HG03439 (cell line): ENCODE data around the gene KCNH5.
"Not testable (repeated sequence)": the region's sequence is repeated elsewhere in the genome, so short reads cannot be mapped to it uniquely, and the experiment has no call there.

Source experiments
- ATAC-seq: cut with Tn5 transposase; IDR thresholded peaks from one replicate; pipeline ENCODE4 v1.9.1; 2021; ENCODE audit warnings: mild to moderate bottlenecking, moderate library complexity; ENCODE audit not compliant: unreplicated experiment

Gene KCNH5

DNA sequence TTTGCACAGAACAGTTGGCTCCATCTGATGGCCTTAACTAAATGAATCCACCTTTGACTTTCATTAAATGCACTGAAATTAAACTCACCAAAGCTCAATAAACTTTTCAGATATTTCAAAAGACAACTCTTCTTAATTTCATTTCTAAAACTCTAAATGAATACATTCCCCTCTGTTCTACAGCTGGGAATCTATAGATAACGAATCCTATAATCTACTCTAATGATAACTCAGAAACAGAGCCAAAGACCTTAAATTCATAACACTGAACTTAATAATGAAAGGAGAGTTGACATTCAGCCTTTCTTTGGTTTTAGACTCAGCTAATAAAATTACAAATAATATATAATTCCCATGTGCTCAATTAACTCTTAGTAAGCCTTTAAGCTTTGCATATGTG is 150.5 kb downstream of the KCNH5 start:
- no peak for ATAC-seq

DNA sequence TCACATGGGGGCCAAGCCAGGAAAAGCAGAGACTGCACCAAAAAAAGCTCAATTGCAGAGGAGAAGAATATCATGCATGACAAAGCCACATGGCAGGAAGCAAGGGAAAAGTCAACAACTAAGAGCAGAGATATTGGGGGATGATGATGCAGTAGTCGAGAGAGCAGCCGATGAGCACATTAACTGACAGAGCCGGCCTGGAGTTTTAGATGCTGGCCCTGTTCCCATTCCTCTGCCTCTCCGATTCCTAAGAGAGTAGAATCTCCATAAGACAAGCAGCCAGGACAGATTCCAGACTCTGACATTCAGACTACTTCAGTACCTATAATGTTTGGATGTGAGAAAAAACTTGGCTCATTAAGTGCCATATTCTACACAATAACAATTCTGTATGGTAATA is 155.9 kb downstream of the KCNH5 start:
- ATAC-seq, result no peak

DNA sequence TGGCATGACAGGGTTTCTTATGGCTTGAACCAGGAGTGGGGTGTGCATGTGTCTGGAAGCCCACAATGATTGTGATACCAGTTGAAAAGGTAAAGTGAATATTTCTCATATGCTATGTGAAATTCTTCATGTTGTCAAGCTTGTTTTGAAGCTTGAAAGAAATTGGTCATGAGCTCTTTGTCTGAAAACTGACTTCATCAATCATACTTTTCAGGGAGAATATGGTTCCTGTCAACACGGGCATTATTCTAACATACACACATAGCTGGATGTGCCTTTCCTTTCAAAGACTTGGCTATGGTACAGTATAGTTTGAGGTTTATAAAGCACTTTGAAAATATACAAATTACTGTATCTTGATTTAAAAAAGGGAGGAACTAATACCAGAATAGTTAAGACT is 158.8 kb downstream of the KCNH5 start:
- no peak for ATAC-seq

DNA sequence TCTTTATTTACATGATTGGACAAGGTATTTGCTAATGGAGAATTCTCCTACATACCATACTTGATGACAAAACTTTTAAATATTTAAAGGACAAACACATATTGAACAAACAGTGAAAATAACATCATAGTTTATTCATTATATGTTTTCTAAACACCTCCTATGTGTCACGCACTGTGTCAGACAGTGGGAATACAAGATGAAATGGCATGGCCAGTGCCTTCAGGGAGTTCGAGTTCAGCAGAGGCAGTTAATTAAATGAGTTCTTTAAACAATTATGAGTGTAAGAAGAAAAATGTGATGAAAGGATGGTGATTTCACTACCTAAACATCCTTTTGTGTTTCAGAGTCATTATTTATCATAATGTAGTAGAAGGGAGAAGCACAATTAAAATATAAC is 159.8 kb downstream of the KCNH5 start:
- no peak for ATAC-seq

DNA sequence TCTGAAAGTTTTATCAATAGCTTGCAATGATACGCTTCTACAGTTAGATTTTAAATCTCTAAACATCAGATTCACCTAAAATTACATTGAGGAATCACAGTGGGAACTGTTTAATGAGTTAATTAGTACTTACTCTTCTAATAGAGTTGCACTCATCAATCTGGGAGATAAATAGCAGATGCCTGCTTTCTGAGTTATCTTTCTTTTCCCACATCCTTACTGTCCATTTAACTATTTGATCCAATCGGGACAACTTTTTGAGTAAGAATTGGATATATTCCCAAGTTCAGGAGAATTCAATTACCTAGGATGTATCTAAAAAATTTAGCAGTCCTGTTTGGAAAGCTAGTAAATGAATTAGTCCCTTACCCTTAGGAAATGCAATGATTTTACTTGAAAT is 162.3 kb downstream of the KCNH5 start:
- ATAC-seq, result no peak

DNA sequence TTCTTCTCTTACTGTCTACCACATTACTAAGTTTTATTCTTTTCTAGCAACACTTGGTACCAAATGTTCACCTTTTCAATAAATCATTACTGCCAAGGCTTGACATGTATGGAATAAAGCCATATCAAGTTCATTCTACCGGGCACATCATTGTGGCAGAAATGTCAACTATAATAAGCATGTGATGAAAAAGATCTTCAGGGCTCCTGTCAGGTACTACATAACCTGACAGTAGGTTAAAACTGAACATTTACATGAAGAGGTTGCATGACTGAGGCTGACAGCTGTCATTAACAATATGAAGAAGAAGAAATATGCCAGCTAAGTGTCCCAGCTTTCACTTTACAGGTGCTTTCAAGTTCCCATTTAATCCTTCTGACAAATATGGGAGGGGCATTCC is 178.9 kb downstream of the KCNH5 start:
- no peak for ATAC-seq

DNA sequence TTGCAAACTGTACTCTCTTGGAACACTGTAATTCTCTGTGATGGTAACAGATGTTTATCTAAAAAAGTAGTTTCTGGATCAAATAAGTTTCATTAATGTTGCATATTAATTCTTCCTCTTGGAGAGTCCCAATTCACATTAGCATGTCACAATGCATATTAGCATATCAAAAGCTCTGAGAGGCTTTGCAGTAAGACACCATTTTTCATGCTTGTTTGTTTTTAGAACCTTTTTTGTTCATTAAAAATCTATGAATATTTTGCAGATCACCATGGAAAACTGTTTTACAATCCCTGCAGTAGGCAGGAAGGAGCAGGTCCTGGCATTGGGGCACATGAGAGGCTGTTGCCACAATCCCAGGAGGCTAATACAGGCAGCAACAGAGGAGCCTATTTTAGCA is 180.7 kb downstream of the KCNH5 start:
- no peak for ATAC-seq

DNA sequence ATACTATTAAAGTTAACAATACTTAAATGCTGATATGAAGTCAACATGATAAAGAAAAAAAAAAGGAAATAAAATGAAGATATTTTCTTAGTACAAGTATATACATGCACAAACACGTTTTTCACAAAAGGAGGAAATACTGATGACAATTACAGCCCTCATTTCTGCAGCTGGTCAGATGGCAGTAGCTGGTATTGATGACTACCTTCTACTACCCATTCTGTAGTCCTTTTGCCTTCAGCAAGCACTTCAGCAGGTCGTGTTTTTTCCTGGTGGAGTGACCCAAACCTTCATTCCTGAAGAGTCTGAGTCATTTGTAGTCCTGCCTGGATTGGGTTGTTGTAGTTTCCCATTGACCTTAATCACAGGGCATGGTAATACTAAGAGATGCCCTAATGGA is 187.2 kb downstream of the KCNH5 start:
- not testable (repeated sequence) for ATAC-seq

DNA sequence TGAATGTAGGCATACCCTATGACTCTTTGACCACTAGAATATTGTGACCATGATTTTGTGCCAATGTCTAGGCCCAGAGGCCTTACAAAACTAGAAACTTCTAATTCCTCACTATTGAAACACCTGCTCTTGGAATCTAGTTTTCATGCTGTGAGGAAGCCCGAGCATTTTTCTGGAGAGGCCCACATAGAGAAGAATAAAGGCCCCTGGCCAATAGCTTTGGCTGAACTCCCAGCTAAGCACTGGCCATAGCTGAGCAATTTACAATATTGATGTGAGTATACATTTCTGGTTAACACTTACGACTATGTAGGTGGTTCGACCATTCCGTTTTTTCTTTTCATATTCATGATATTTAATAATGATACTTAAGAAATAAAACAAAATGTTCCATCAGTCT is 190.3 kb downstream of the KCNH5 start:
- no peak for ATAC-seq

DNA sequence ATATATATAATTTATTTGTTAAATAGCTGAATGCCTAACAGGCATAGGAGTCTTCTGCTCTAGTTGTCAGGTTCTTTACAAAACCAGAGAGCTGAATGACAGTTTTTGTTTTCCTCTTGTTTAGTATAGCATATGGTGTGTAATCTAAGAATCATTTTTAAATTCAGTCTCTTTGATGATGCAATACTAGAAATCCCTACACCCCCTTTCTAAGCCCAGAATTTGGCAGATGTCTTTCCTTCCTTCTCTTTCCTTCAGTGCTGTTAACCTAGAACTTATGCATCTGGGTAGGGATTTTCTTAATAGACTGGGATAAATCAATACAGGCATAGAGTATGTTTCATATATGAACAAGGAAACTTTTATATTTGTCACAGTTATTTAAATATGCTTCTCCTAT is 198.1 kb downstream of the KCNH5 start:
- ATAC-seq, result no peak

DNA sequence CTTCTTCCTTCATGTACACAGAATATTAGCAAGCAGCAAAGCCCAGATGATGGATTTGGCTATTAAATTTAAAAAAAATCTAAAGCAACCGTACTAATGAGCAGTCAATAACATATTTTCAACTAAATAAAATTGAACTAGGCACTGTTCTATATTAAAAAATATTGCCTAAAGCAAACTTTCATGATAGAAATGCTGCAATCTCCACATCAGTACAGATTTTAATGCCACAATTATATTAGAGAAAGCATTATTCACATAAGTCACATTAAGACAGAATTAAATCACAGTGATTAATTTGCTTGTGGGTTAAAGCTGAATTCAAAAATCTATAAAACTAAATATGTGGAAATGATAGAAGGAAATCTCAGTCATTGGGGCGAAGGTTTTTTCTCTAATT is 200.7 kb downstream of the KCNH5 start:
- no peak for ATAC-seq

DNA sequence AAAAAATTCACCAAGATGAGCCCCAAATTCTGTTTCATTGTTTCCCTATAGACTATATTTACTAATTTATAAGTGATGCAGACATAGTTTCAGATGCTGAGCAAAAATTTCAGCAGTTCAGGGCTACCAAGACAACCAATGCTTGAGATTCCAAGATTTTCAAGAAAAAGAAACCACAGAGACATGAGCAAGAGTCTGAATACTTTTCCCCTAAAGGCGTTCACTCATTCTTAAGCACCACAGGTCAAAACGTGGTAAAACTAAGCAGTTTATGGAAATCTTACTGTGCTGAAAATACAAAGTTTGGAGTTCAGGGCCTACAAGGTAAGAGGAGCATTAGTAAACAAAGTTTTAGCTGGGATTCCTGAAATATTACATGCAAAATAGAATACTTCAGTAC is 221.2 kb downstream of the KCNH5 start:
- no peak for ATAC-seq

DNA sequence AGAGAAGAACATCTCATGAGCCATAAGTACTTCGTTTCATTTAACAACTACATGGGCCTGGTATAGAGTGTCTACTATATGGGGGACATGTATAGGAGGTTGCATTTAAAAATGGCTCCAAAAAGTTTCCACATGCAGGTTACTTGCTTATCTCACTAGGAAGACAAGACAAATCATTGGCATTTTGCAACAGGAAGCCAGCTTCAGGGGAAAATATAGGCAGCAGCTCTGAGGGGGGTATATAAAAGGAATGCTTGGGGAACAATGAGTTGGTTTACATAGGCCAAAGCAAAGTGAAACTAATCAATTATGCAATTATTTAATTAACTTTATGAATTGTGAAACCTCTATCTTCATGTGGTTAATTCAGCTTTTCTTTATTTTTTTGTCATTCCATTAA is 225.3 kb downstream of the KCNH5 start:
- ATAC-seq, result no peak

DNA sequence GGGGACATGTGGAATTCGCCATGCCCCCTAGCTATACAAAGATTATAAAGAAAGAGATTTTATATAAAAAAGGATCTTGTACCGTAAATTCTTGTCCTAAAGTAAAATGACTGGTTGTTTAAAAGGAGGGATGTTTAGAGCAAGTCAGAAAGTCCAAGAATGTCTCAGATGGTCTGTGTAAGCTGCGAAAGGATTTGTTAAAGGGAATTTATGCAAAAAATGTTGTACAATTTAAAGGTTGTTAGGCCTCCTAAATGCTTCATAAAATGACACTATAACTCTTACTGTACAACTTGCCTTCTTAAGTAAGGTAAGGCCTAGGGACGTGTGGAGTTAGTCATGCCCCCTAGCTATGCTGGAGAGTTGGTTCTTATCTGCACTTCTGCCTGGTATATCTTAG is 237.6 kb downstream of the KCNH5 start:
- ATAC-seq, result no peak

DNA sequence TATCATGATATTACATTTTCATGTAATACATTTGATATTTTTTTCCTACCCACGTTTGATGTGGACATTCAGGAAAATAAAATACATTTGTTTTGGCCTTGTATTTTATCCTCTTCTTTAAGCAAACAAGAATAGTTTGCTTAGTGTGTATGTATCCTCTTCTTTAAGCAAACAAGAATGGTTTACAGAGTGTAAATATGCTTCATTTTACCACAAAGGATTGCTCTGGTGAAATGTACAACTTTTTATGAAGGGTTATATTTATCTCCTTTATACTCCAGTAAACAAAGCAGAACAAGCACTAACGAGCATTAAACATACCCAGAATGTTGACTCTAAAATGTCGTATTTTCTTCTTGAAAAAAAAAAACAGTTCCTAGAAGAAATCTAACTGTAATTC is 244.7 kb downstream of the KCNH5 start:
- no peak for ATAC-seq

DNA sequence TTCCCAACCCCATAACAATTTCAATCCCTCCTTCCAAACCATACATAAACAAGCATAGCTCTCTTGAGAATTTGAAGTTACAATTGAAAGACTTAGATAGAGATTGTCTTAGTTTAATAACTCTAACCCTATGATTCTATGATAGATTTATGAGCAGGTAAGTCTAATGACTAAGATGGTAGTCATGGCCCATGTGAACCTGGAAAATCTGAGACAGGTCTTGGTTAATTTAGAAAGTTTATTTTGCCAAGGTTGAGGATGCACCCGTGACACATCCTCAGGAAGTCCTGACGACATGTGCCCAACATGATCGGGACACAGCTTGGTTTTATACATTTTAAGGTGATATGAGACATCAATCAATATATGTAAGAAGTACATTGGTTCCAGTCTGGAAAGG is 248.8 kb downstream of the KCNH5 start:
- ATAC-seq, result no peak

DNA sequence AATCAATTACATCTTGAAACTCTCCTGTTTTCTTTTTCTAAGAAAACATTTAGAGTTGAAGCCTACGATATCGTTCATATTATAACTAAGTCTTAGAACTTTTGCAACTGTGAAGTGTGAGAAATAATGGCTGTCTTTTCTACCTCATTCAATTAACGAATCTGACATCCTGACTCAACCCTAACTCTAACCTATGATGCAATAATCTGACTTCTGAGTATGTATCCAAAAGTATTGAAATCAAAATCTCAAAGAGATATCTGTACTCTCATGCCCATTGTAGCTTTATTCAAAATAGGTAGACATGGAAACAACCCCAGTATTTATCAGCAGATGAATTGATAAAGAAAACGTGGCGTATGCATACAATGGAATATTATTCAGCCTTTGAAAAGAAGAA is 252.7 kb downstream of the KCNH5 start:
- no peak for ATAC-seq

DNA sequence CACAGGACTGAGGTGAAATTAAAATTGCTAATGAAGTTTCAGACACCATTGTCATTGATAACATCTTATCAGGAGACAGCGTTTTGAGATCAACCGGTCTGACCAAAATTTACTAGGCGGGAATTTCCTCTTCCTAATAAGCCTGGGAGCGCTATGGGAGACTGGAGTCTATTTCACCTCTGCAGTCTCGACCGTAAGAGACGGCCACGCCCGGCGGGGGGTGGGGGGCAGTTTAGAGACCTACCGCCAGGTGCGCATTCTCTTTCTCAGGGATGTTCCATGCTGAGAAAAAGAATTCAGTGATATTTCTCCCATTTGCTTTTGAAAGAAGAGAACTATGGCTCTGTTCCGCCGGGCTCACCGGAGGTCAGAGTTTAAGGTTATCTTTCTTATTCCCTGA is 263.9 kb downstream of the KCNH5 start:
- ATAC-seq, result not testable (repeated sequence)

DNA sequence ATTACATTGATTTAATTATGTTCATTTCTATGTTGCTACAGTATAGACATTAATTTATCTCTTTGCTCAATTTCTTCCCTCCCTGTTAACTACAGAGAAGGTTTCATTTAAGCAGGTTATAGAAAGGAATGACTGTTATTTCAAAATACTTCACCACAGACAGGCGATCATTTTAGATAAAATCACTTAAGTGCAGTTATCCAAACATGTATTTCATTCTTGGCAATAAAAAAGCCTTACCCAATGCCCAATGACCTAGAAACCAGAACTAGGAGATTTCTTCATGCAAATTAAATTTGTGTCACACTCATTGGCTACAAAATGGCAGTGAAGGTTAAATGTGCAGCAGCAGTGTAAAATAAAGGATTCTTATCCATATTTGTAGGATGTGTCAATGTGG is 266.4 kb downstream of the KCNH5 start:
- no peak for ATAC-seq

DNA sequence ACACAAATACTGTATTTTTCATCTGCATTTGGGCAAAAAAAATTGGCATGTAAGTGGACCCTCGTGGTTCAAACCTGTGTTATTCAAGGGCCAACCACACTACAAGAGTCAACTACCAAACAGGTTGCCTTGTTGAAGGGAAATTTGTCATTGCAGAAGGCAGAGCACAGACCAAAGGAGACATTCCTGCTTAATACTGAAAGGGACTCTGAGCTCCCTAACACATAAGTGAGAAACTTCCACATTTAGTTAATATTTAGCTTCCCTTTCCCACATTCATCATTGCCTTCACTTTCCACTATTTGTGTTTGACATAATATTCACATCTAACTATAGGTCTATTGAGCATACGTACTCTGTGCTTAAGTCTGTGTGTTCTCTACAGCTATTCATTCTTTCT is 266.9 kb downstream of the KCNH5 start:
- no peak for ATAC-seq

DNA sequence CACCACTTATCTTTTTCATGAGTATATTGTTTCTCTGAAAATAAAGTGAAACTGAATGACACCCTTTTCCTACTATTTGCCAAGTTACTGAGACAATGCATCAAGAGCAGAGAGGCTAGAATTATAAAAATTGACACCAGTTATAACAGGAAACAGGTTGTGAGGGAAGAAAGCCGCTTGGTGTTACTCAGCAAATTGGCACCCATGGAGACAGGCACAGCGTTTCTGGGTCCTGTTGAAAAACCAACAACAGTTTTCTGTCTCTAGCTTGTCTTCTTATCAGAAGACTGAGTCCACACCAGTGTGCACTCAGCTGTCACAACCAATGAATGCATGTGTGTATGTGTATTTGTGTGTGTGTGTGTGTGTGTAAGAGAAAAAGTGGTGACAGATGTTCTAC is 267.7 kb downstream of the KCNH5 start:
- no peak for ATAC-seq

DNA sequence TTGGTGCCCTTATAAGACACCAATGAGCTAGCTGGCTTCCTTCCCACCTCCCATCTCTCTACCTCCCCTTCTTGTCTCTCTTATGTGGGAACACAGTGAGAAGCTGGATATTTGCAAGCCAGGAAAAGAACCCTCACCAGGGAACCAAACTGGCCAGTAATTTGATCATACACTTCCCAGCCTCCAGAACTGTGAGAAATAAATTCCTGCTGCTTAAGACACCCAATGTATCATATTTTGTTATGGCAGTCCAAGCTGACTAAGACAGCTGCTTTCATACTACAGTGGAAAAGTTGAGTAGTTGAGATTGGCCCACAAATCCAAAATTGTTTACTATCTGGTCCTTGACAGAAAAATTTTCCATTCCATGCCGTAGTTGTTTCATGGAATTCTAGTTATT is 269.0 kb downstream of the KCNH5 start:
- no peak for ATAC-seq

DNA sequence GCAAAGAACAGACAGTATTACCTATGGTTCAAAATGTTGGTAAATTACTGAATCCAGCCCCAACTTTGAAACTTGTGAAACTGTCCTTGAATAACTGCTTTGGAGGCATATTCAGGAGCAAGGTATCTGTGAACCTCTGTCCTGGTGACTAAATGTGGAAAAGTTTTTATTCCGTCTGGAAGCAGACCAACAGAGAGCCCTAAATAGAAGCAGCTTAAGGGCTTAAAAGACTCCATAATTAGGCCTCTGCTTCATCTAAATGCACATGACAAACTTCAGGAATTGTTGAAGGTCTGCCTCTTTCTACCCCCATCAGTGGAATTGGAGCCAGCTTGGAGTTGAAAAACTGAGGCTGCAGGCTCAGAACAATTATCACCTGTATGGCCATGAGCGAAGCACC is 276.5 kb downstream of the KCNH5 start:
- no peak for ATAC-seq

DNA sequence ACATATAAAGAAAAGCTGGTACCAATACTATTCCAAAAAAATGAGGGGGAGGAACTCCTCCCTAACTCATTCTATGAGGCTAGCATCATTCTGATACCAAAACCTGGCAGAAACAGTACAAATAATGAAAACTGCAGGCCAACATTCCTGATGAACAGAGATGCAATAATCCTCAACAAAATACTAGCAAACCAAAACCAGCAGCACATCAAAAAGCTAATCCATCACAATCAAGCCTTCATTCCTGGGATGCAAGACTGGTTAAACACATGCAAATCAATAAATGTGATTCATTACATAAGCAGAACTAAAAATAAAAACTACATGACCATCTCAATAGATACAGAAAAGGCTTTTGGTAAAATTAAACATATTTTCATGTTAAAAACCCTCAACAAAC is 281.3 kb downstream of the KCNH5 start:
- ATAC-seq, result no peak
